ENCODE results near the gene NIPAL3.

Gene NIPAL3

GRCh38 chr1:24374891-24375786 is 40.5 kb upstream of the NIPAL3 start:
- DNase-seq (ENCODE audit: low read depth in 1 of 2, low spot score in 1 of 2) = no peak
- H3K27ac ChIP-seq (replicated peaks) = no peak overlapping the region

GRCh38 chr1:24379733-24380315 is 35.8 kb upstream of the NIPAL3 start:
- no peak overlapping the region for H3K4me3 ChIP-seq (replicated peaks; ENCODE audit: insufficient read depth, low read length)
- no peaks in the 10 kb centered on the region for H3K27me3 ChIP-seq (ENCODE audit: insufficient read depth, poor library complexity, severe bottlenecking)
- TF ChIP-seq SPI1 (IDR thresholded peaks at IDR 0.05; ENCODE audit: borderline replicate concordance, low read depth) (no peak), REST (IDR thresholded peaks at IDR 0.05; ENCODE audit: insufficient replicate concordance, low read depth) (no peak), CTCF (IDR thresholded peaks at IDR 0.05; ENCODE audit: insufficient read depth, low read length) (no peak), GABPA (IDR thresholded peaks at IDR 0.05; ENCODE audit: low read depth) (no peak), POLR2AphosphoS5 (IDR thresholded peaks at IDR 0.05; ENCODE audit: low read depth) (no peak)
- no peak for DNase-seq (ENCODE audit: low read depth in 1 of 2, low spot score in 1 of 2)
- no peak overlapping the region for H3K27ac ChIP-seq (replicated peaks)

More at GRCh38 chr1:24374891-24375786, 40.5 kb upstream of the NIPAL3 start:
- H3K4me3 ChIP-seq (replicated peaks; ENCODE audit: insufficient read depth, low read length) = no peak overlapping the region
- H3K27me3 ChIP-seq (ENCODE audit: insufficient read depth, poor library complexity, severe bottlenecking) = no peaks in the 10 kb centered on the region
- TF ChIP-seq REST (IDR thresholded peaks at IDR 0.05; ENCODE audit: insufficient replicate concordance, low read depth) = no peak
- no peak for TF ChIP-seq SPI1 (IDR thresholded peaks at IDR 0.05; ENCODE audit: borderline replicate concordance, low read depth)
- TF ChIP-seq POLR2AphosphoS5 (IDR thresholded peaks at IDR 0.05; ENCODE audit: low read depth) = no peak
- TF ChIP-seq CTCF (IDR thresholded peaks at IDR 0.05; ENCODE audit: insufficient read depth, low read length) = no peak
- no peak for TF ChIP-seq GABPA (IDR thresholded peaks at IDR 0.05; ENCODE audit: low read depth)

- Histone ChIP-seq H3K27ac (replicated peaks) (no peak overlapping the region), H3K27me3 (ENCODE audit: insufficient read depth, poor library complexity, severe bottlenecking) (no peaks in the 10 kb centered on the region), H3K4me3 (replicated peaks; ENCODE audit: insufficient read depth, low read length) (no peak overlapping the region)
- TF ChIP-seq SPI1 (IDR thresholded peaks at IDR 0.05; ENCODE audit: borderline replicate concordance, low read depth) (no peak), GABPA (IDR thresholded peaks at IDR 0.05; ENCODE audit: low read depth) (no peak), CTCF (IDR thresholded peaks at IDR 0.05; ENCODE audit: insufficient read depth, low read length) (no peak), POLR2AphosphoS5 (IDR thresholded peaks at IDR 0.05; ENCODE audit: low read depth) (no peak), REST (IDR thresholded peaks at IDR 0.05; ENCODE audit: insufficient replicate concordance, low read depth) (no peak)
- no peak for DNase-seq (ENCODE audit: low read depth in 1 of 2, low spot score in 1 of 2)
Observed at GRCh38 chr1:24380508-24380907, 35.1 kb upstream of the NIPAL3 start.
